Panc1 (cell line): ENCODE results near the gene SEC23A. TPM values are rescaled to one million over a fixed set of nuclear protein-coding genes. Genes with fewer than 3 reads are reported as not detected.

Source experiments
- ATAC-seq: fragments of 200-7000 bp; cut with Tn5 transposase; 2 replicates; pipeline ENCODE4 v1.9.1; 2020; ENCODE audit warnings: mild to moderate bottlenecking, moderate library complexity
- BruUV-seq: library from RNA; stranded (reverse); fragments of 400-500 nt; replicated peaks from 2 replicates; lab custom pipeline; 2021; lab: Mats Ljungman, UMichigan
- CTCF ChIA-PET: fragments of 300-600 bp; sonication (Branson Sonifier 250); formaldehyde crosslinking; loops from one replicate; lab custom pipeline; 2022; ENCODE audit warnings: antibody characterized with exemption; lab: Charles Lee
- POLR2A ChIA-PET: fragments of 300-600 bp; sonication (Branson Sonifier 250); formaldehyde crosslinking; loops from one replicate; lab custom pipeline; 2022; ENCODE audit warnings: antibody characterized with exemption; lab: Charles Lee
- DNase-seq: peaks from one replicate; pipeline ENCODE4 v3.0.0-alpha.2; 2010; ENCODE audit warnings: low read depth, low spot score
- H3K27ac ChIP-seq: 2 replicates; pipeline ENCODE4 v1.5.1; 2011; ENCODE audit warnings: mild to moderate bottlenecking, low read length, inconsistent platforms
- H3K27me3 ChIP-seq: fragments of 200-500 bp; sonication (Bioruptor generic); 2 replicates; pipeline ENCODE4 v1.6.0; 2014; ENCODE audit warnings: low read length, inconsistent platforms; ENCODE audit not compliant: control insufficient read depth, insufficient read depth
- H3K36me3 ChIP-seq: fragments of 200-500 bp; sonication (Bioruptor generic); 2 replicates; pipeline ENCODE4 v1.5.1; 2014; ENCODE audit warnings: inconsistent platforms, mild to moderate bottlenecking, low read length, moderate library complexity; ENCODE audit not compliant: control insufficient read depth, insufficient read depth
- H3K4me1 ChIP-seq: 2 replicates; pipeline ENCODE4 v1.5.1; 2011; ENCODE audit warnings: inconsistent platforms, mild to moderate bottlenecking, low read length, moderate library complexity; ENCODE audit not compliant: control insufficient read depth, insufficient read depth
- H3K4me3 ChIP-seq, 2 experiments: 2 replicates each; pipeline ENCODE4 v1.5.1; 2011 to 2012; ENCODE audit warnings: low read depth in 2 of 2, low read length in 2 of 2, mild to moderate bottlenecking in 2 of 2, inconsistent platforms in 1 of 2, moderate library complexity in 1 of 2
- H3K9me3 ChIP-seq: fragments of 200-500 bp; sonication (Bioruptor generic); 2 replicates; pipeline ENCODE4 v1.5.1; 2014; ENCODE audit warnings: low read depth, mild to moderate bottlenecking, inconsistent platforms, low read length, moderate library complexity; ENCODE audit not compliant: control insufficient read depth, insufficient read depth
- POLR2AphosphoS5 ChIP-seq: IDR thresholded peaks from 2 replicates; pipeline ENCODE4 v1.6.1; 2012; ENCODE audit warnings: mild to moderate bottlenecking, low read depth, low read length, moderate library complexity
- REST ChIP-seq, 2 experiments: IDR thresholded peaks; 2 replicates each; pipeline ENCODE4 v1.6.1; 2011 to 2012; ENCODE audit warnings: low read depth in 2 of 2, control low read depth in 1 of 2, low read length in 1 of 2, mild to moderate bottlenecking in 1 of 2, moderate library complexity in 1 of 2; ENCODE audit not compliant: insufficient read depth in 1 of 2
- SIN3A ChIP-seq: IDR thresholded peaks from 2 replicates; pipeline ENCODE4 v1.6.1; 2012; ENCODE audit warnings: low read depth, mild to moderate bottlenecking, low read length, moderate library complexity, borderline replicate concordance; ENCODE audit not compliant: insufficient read depth
- TCF7L2 ChIP-seq: IDR thresholded peaks from 2 replicates; pipeline ENCODE4 v1.6.1; 2011; ENCODE audit warnings: mild to moderate bottlenecking, low read depth, low read length, inconsistent platforms
- in situ Hi-C: cut with HindIII; loops from 2 replicates; pipeline ENCODE4 v1.10.0; 2016; ENCODE audit warnings: low sequenced_read_pairs, low pct_unique_long_range_greater_than_20kb
- intact Hi-C: fragments of 100-400 bp; cut with micrococcal nuclease; formaldehyde crosslinking; loops from one replicate; pipeline ENCODE4 v1.10.0; 2022; ENCODE audit not compliant: unreplicated experiment
- total RNA-seq: library from RNA; stranded (reverse); gene quantifications from one replicate; pipeline ENCODE4 v1.2.1, GENCODE V29; 2021; ENCODE audit not compliant: unreplicated experiment
- TF ChIP-seq, protein P1 (sequence below): fragments of 450-650 bp; IDR thresholded peaks from 2 replicates; pipeline ENCODE4 v1.5.1; 2017; ENCODE audit warnings: mild to moderate bottlenecking

SEC23A gene
- total RNA-seq, 1 experiment from 2014 or later: 76.7 TPM

GRCh38 chr14:39029789-39030188, 73.2 kb downstream of the SEC23A start:
- no TSS peak for BruUV-seq
- DNase-seq: no peak
- Histone ChIP-seq H3K4me1 (no peaks in the 10 kb centered on the region), H3K27me3 (no peaks in the 10 kb centered on the region), H3K36me3 (no peaks in the 10 kb centered on the region; the same call in 1 of the 2 replicates), H3K9me3 (no peaks in the 10 kb centered on the region), H3K27ac (no peak overlapping the region), H3K4me3 (no peak overlapping the region)
- ATAC-seq: no peak
- TF ChIP-seq REST (IDR thresholded peaks at IDR 0.05; ENCODE audit: insufficient read depth in 1 of 2, low read depth in 2 of 2, low read length in 1 of 2): no peak
- TF ChIP-seq SIN3A: no peak
- TF ChIP-seq TCF7L2: no peak
- TF ChIP-seq, protein P1, sequence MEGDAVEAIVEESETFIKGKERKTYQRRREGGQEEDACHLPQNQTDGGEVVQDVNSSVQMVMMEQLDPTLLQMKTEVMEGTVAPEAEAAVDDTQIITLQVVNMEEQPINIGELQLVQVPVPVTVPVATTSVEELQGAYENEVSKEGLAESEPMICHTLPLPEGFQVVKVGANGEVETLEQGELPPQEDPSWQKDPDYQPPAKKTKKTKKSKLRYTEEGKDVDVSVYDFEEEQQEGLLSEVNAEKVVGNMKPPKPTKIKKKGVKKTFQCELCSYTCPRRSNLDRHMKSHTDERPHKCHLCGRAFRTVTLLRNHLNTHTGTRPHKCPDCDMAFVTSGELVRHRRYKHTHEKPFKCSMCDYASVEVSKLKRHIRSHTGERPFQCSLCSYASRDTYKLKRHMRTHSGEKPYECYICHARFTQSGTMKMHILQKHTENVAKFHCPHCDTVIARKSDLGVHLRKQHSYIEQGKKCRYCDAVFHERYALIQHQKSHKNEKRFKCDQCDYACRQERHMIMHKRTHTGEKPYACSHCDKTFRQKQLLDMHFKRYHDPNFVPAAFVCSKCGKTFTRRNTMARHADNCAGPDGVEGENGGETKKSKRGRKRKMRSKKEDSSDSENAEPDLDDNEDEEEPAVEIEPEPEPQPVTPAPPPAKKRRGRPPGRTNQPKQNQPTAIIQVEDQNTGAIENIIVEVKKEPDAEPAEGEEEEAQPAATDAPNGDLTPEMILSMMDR: no peak
- TF ChIP-seq POLR2AphosphoS5: no peak
- ChIA-PET POLR2A (no interaction called here), CTCF (no interaction called here)
- in situ Hi-C loops (no loop called here), intact Hi-C loops (no loop called here)

- TF ChIP-seq TCF7L2 (no peak), SIN3A (no peak), REST (IDR thresholded peaks at IDR 0.05; ENCODE audit: insufficient read depth in 1 of 2, low read depth in 2 of 2, low read length in 1 of 2) (no peak), POLR2AphosphoS5 (no peak)
- TF ChIP-seq, protein P1: no peak
- BruUV-seq: no TSS peak
- no peak for DNase-seq
- POLR2A ChIA-PET: no interaction called here
- in situ Hi-C loops (no loop called here), intact Hi-C loops (no loop called here)
- Histone ChIP-seq H3K27ac (no peak overlapping the region), H3K4me3 (no peak overlapping the region), H3K9me3 (no peaks in the 10 kb centered on the region), H3K4me1 (no peaks in the 10 kb centered on the region), H3K36me3 (no peaks in the 10 kb centered on the region; the same call in 1 of the 2 replicates), H3K27me3 (no peaks in the 10 kb centered on the region)
- CTCF ChIA-PET: no interaction called here
- no peak for ATAC-seq
Observed at GRCh38 chr14:39028620-39029019, 74.4 kb downstream of the SEC23A start.
